Osteoblast (primary cell): Measurements from ENCODE around the gene GHRH. TPM values are rescaled to one million over a fixed set of nuclear protein-coding genes. Genes with fewer than 3 reads are reported as not detected.

Experiments
- DNase-seq: peaks from one replicate; pipeline ENCODE4 v3.0.0; 2011; ENCODE audit warnings: low spot score, mixed read lengths; ENCODE audit not compliant: insufficient read length; ENCODE audit errors: missing footprints
- H2AFZ ChIP-seq: 2 replicates; pipeline ENCODE4 v1.6.0; 2011; ENCODE audit warnings: mild to moderate bottlenecking, low read length
- H3K27ac ChIP-seq: 2 replicates; pipeline ENCODE4 v1.5.1; 2011; ENCODE audit warnings: mild to moderate bottlenecking, low read depth, low read length, moderate library complexity
- H3K27me3 ChIP-seq: 2 replicates; pipeline ENCODE4 v1.6.0; 2012; ENCODE audit warnings: mild to moderate bottlenecking, control low read depth, inconsistent platforms, low read length, moderate library complexity; ENCODE audit not compliant: insufficient read depth
- H3K36me3 ChIP-seq: 2 replicates; pipeline ENCODE4 v1.5.1; 2011; ENCODE audit warnings: mild to moderate bottlenecking, low read length, control low read depth, moderate library complexity; ENCODE audit not compliant: insufficient read depth
- H3K4me1 ChIP-seq: 2 replicates; pipeline ENCODE4 v1.5.1; 2011; ENCODE audit warnings: mild to moderate bottlenecking, low read length, control low read depth, moderate library complexity; ENCODE audit not compliant: insufficient read depth
- H3K4me2 ChIP-seq: 2 replicates; pipeline ENCODE4 v1.6.0; 2011; ENCODE audit warnings: mild to moderate bottlenecking, low read length; ENCODE audit not compliant: insufficient read depth
- H3K4me3 ChIP-seq: fragments of 200-600 bp; sonication (generic); 3 replicates; pipeline ENCODE4 v1.5.1; 2012; ENCODE audit warnings: mild to moderate bottlenecking, low read length, inconsistent platforms; ENCODE audit not compliant: insufficient read depth
- H3K79me2 ChIP-seq: 2 replicates; pipeline ENCODE4 v1.6.0; 2012; ENCODE audit warnings: mild to moderate bottlenecking, low read length, control low read depth, inconsistent platforms; ENCODE audit not compliant: insufficient read depth
- H3K9me3 ChIP-seq: 2 replicates; pipeline ENCODE4 v1.5.1; 2011; ENCODE audit warnings: low read depth, low read length, control low read depth
- H4K20me1 ChIP-seq: 2 replicates; pipeline ENCODE4 v1.6.0; 2012; ENCODE audit warnings: mild to moderate bottlenecking, low read length, control low read depth; ENCODE audit not compliant: insufficient read depth
- total RNA-seq: library from RNA; depleted of rRNA; stranded (reverse); fragments of >200 nt; gene quantifications from 2 replicates; pipeline ENCODE4 v1.2.3, GENCODE V29; 2012
- TF ChIP-seq, protein P1 (sequence below): IDR thresholded peaks from 2 replicates; pipeline ENCODE4 v1.5.1; 2011; ENCODE audit warnings: mild to moderate bottlenecking, low read depth, low read length, moderate library complexity; ENCODE audit errors: extremely low read depth

Gene GHRH
- total RNA-seq, 1 donor = not detected

DNA sequence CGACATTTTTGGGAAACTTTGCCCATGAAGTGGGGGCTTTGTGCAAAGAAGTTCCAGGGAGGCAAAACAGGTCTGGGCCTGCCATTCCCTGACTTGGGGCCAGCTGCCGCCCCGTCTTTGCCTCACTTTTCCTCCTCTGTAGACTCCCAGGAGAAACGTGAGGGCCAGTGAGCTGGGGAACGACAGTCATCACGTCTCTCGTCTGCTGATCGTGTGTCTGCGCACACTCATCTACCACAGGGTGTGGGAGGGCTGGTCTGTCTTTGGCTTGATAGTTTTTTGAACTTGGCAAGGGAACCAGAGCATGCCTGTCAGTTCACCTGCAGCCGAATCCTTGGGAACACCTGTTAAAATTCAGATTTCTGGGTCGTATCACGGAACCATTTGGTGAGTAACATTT, 8.5 kb downstream of the GHRH start:
- H3K4me2 ChIP-seq = no peak overlapping the region
- H3K27ac ChIP-seq = no peak overlapping the region
- H3K36me3 ChIP-seq = no peaks in the 10 kb centered on the region

DNA sequence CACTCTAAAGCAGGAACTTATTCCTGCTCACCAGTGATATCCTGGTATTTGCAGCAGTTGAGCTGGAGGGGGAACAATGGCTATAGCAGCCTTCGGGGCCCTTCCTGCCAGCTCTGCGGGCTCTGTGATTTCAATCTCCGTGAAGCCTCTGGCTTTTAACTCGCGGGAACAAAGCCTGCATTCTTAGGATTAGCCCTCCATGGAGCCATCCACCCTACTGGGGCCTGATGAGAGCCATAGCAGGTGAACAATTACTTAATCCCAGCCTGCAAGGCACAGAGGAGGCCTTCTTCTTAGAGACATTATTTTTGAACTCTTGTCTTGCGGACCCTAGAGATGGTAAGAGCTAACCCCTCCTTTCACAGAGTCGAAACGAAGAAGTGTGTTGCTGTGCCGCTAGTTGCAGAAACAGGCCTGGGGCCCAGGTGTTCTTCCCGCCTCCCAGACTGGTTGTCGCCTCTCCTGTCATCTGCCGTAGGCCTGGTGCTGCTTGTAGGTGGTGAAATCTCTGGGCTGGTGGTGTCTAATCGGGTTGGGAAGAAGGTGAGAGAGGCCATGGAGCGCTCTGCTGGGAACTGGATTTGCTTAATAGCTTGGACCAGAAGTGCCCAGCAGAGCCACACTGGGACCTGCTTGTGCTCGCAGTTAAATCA, 9.7 kb downstream of the GHRH start:
- TF ChIP-seq, protein P1, sequence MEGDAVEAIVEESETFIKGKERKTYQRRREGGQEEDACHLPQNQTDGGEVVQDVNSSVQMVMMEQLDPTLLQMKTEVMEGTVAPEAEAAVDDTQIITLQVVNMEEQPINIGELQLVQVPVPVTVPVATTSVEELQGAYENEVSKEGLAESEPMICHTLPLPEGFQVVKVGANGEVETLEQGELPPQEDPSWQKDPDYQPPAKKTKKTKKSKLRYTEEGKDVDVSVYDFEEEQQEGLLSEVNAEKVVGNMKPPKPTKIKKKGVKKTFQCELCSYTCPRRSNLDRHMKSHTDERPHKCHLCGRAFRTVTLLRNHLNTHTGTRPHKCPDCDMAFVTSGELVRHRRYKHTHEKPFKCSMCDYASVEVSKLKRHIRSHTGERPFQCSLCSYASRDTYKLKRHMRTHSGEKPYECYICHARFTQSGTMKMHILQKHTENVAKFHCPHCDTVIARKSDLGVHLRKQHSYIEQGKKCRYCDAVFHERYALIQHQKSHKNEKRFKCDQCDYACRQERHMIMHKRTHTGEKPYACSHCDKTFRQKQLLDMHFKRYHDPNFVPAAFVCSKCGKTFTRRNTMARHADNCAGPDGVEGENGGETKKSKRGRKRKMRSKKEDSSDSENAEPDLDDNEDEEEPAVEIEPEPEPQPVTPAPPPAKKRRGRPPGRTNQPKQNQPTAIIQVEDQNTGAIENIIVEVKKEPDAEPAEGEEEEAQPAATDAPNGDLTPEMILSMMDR = no peak
- Histone ChIP-seq H4K20me1 (no peaks in the 10 kb centered on the region), H3K4me3 (no peak overlapping the region), H3K36me3 (no peaks in the 10 kb centered on the region), H3K79me2 (no peaks in the 10 kb centered on the region), H3K27me3 (no peaks in the 10 kb centered on the region), H2AFZ (no peak overlapping the region), H3K9me3 (peaks cover 2% of the 10 kb centered on the region), H3K27ac (no peak overlapping the region), H3K4me2 (no peak overlapping the region), H3K4me1 (no peaks in the 10 kb centered on the region)
- DNase-seq = no peak

More for the DNA sequence above, 8.5 kb downstream of the GHRH start:
- Histone ChIP-seq H2AFZ (no peak overlapping the region), H3K4me1 (no peaks in the 10 kb centered on the region), H4K20me1 (no peaks in the 10 kb centered on the region), H3K9me3 (peaks cover 2% of the 10 kb centered on the region), H3K4me3 (no peak overlapping the region), H3K79me2 (no peaks in the 10 kb centered on the region), H3K27me3 (peaks cover 7% of the 10 kb centered on the region)
- no peak for DNase-seq
- TF ChIP-seq, protein P1 = no peak

DNA sequence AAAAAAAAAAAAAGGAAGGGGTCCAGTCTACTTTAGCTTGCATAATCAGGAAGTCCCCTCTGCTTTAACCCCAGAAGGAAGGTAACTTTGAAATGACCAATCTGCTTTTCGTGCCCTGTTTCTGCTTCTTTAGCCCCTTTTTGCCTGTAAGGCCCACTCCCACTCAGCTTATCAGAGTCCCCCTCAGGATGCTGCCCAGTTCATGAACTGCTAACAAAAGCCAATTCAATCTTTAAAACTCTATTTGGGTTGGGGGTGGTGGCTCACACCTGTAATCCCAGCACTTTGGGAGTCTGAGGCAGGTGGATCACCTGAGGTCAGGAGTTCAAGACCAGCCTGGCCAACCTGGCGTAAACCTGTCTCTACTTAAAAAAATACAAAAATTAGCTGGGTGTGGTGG, 12.3 kb downstream of the GHRH start:
- H4K20me1 ChIP-seq = no peaks in the 10 kb centered on the region
- no peak overlapping the region for H3K4me3 ChIP-seq
- no peaks in the 10 kb centered on the region for H3K4me1 ChIP-seq
- H3K79me2 ChIP-seq = no peaks in the 10 kb centered on the region
- H3K9me3 ChIP-seq = peaks cover under 1% of the 10 kb centered on the region
- no peak for DNase-seq
- no peak overlapping the region for H3K4me2 ChIP-seq
- no peak overlapping the region for H3K27ac ChIP-seq
- H3K36me3 ChIP-seq = no peaks in the 10 kb centered on the region
- no peaks in the 10 kb centered on the region for H3K27me3 ChIP-seq
- no peak overlapping the region for H2AFZ ChIP-seq
- TF ChIP-seq, protein P1 = no peak

DNA sequence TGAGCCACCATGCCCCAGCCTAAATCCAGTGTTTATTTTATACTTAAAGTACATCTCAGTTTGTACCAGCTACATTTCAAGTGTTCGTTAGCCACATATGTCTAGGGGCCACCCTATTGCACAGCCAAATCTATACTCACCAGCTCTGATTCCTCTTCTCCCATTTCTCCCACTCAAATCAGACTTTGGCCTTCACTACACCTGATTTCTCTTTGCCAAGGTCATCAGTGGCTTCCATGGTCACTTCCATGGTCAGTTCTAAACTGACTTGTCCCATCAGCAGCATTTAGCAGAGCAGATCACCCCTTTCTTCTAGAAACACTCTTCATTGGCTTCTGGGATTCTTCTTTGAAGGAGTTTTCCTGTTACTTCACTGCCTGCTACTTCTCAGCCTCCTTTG, 14.1 kb downstream of the GHRH start:
- no peak for DNase-seq
- H4K20me1 ChIP-seq = no peaks in the 10 kb centered on the region
- H3K27me3 ChIP-seq = no peaks in the 10 kb centered on the region
- no peaks in the 10 kb centered on the region for H3K79me2 ChIP-seq
- no peaks in the 10 kb centered on the region for H3K9me3 ChIP-seq
- H3K4me3 ChIP-seq = no peak overlapping the region
- no peak overlapping the region for H2AFZ ChIP-seq
- peaks cover 12% of the 10 kb centered on the region for H3K36me3 ChIP-seq
- no peak overlapping the region for H3K4me2 ChIP-seq
- TF ChIP-seq, protein P1 = no peak
- H3K27ac ChIP-seq = no peak overlapping the region
- no peaks in the 10 kb centered on the region for H3K4me1 ChIP-seq
